ENCODE data around the gene GXYLT2. TPM values are rescaled to one million over a fixed set of nuclear protein-coding genes. Genes with fewer than 3 reads are reported as not detected.
"Not testable (repeated sequence)": the region's sequence is repeated elsewhere in the genome, so short reads cannot be mapped to it uniquely, and the experiment has no call there.

The GXYLT2 gene
- total RNA-seq, 1 experiment from 2014 or later, result 7.0 TPM

- peak in 1 of 2 experiments; percentile 4 for DNase-seq
- H3K27me3 ChIP-seq, result no peaks in the 10 kb centered on the region
Observed at GRCh38 chr3:72995337-72995736, 107.5 kb downstream of the GXYLT2 start.

GRCh38 chr3:72996121-72996472 is 108.3 kb downstream of the GXYLT2 start:
- H3K9me3 ChIP-seq (replicated peaks), result no peaks in the 10 kb centered on the region
- peak overlapping the region; percentile 99 for H3K4me3 ChIP-seq
- DNase-seq, result no peak
- peaks cover 8% of the 10 kb centered on the region; the same call in 1 of the 2 replicates for H3K4me1 ChIP-seq
- H3K36me3 ChIP-seq, result peaks cover 29% of the 10 kb centered on the region
- no peaks in the 10 kb centered on the region for H3K27me3 ChIP-seq
- peak overlapping the region; percentile 89 for H3K27ac ChIP-seq

More at GRCh38 chr3:72995337-72995736, 107.5 kb downstream of the GXYLT2 start:
- no peaks in the 10 kb centered on the region for H3K9me3 ChIP-seq (replicated peaks)
- H3K4me3 ChIP-seq, result no peak overlapping the region
- peaks cover 22% of the 10 kb centered on the region for H3K36me3 ChIP-seq
- H3K27ac ChIP-seq, result no peak overlapping the region
- H3K4me1 ChIP-seq, result peaks cover 8% of the 10 kb centered on the region; the same call in 1 of the 2 replicates

- Histone ChIP-seq H3K27me3 (no peaks in the 10 kb centered on the region), H3K4me3 (peak within 1 kb of the TSS; percentile 99), H3K9me3 (replicated peaks) (no peaks in the 10 kb centered on the region), H3K4me1 (peaks cover 8% of the 10 kb centered on the region; the same call in 1 of the 2 replicates), H3K36me3 (peaks cover 29% of the 10 kb centered on the region), H3K27ac (peak within 1 kb of the TSS; percentile 89)
- DNase-seq, result peak; percentile 80 to 86
Observed at GRCh38 chr3:72996473-72997333, 108.9 kb downstream of the GXYLT2 start, which contains the start of gene PPP4R2. Gene PPP4R2, plus strand, starts transcription at chr3:72996811. Its CDS starts 227 bp downstream, at chr3:72997038.

GRCh38 chr3:72997421-72997961 is 109.6 kb downstream of the GXYLT2 start:
- Histone ChIP-seq H3K4me1 (peaks cover 8% of the 10 kb centered on the region; the same call in 1 of the 2 replicates), H3K9me3 (replicated peaks) (no peaks in the 10 kb centered on the region), H3K27me3 (no peaks in the 10 kb centered on the region), H3K27ac (peak overlapping the region; percentile 89), H3K4me3 (peak overlapping the region; percentile 99), H3K36me3 (peaks cover 36% of the 10 kb centered on the region)
- peak; percentile 4 to 58 for DNase-seq

GRCh38 chr3:72998466-72998865 is 110.6 kb downstream of the GXYLT2 start:
- Histone ChIP-seq H3K4me3 (peak overlapping the region; percentile 99), H3K27ac (no peak overlapping the region), H3K9me3 (replicated peaks) (no peaks in the 10 kb centered on the region), H3K4me1 (peaks cover 8% of the 10 kb centered on the region; the same call in 1 of the 2 replicates), H3K36me3 (peaks cover 38% of the 10 kb centered on the region), H3K27me3 (no peaks in the 10 kb centered on the region)
- DNase-seq, result no peak

GRCh38 chr3:72999951-73000350 is 112.1 kb downstream of the GXYLT2 start:
- Histone ChIP-seq H3K27ac (no peak overlapping the region), H3K36me3 (peaks cover 42% of the 10 kb centered on the region), H3K4me1 (peaks cover 8% of the 10 kb centered on the region; the same call in 1 of the 2 replicates), H3K4me3 (no peak overlapping the region), H3K27me3 (no peaks in the 10 kb centered on the region), H3K9me3 (replicated peaks) (no peaks in the 10 kb centered on the region)
- DNase-seq, result no peak

- not testable (repeated sequence) for H3K4me3 ChIP-seq; H3K9me3 ChIP-seq (replicated peaks); H3K27me3 ChIP-seq; H3K4me1 ChIP-seq; DNase-seq; H3K27ac ChIP-seq
- H3K36me3 ChIP-seq, result peaks cover 47% of the 10 kb centered on the region
Observed at GRCh38 chr3:73003050-73003449, 115.2 kb downstream of the GXYLT2 start.

- no peak for DNase-seq
- Histone ChIP-seq H3K4me1 (no peaks in the 10 kb centered on the region), H3K27ac (no peak overlapping the region), H3K9me3 (replicated peaks) (no peaks in the 10 kb centered on the region), H3K36me3 (peaks cover 40% of the 10 kb centered on the region), H3K4me3 (no peak overlapping the region), H3K27me3 (no peaks in the 10 kb centered on the region)
Observed at GRCh38 chr3:73004316-73004715, 116.5 kb downstream of the GXYLT2 start.

- no peak for DNase-seq
- Histone ChIP-seq H3K4me1 (no peaks in the 10 kb centered on the region), H3K36me3 (peaks cover 17% of the 10 kb centered on the region; the same call in 1 of the 2 replicates), H3K4me3 (no peak overlapping the region), H3K27ac (no peak overlapping the region), H3K27me3 (no peaks in the 10 kb centered on the region), H3K9me3 (replicated peaks) (no peaks in the 10 kb centered on the region)
Observed at GRCh38 chr3:73007992-73008712, 120.3 kb downstream of the GXYLT2 start.

- Histone ChIP-seq H3K27me3 (no peaks in the 10 kb centered on the region), H3K4me3 (no peak overlapping the region), H3K27ac (no peak overlapping the region), H3K36me3 (peaks cover 15% of the 10 kb centered on the region; the same call in 1 of the 2 replicates), H3K9me3 (replicated peaks) (no peaks in the 10 kb centered on the region), H3K4me1 (no peaks in the 10 kb centered on the region)
- no peak for DNase-seq
Observed at GRCh38 chr3:73009008-73009407, 121.2 kb downstream of the GXYLT2 start.

- H3K4me1 ChIP-seq, result no peaks in the 10 kb centered on the region
- no peak for DNase-seq
- no peak overlapping the region for H3K27ac ChIP-seq
- no peaks in the 10 kb centered on the region for H3K9me3 ChIP-seq (replicated peaks)
- no peak overlapping the region for H3K4me3 ChIP-seq
- H3K27me3 ChIP-seq, result no peaks in the 10 kb centered on the region
- peaks cover 11% of the 10 kb centered on the region; the same call in 1 of the 2 replicates for H3K36me3 ChIP-seq
Observed at GRCh38 chr3:73009750-73010149, 121.9 kb downstream of the GXYLT2 start.

- no peak overlapping the region for H3K4me3 ChIP-seq
- peaks cover 11% of the 10 kb centered on the region; the same call in 1 of the 2 replicates for H3K36me3 ChIP-seq
- no peak overlapping the region for H3K27ac ChIP-seq
- DNase-seq, result no peak
- H3K27me3 ChIP-seq, result no peaks in the 10 kb centered on the region
- H3K4me1 ChIP-seq, result no peaks in the 10 kb centered on the region
- H3K9me3 ChIP-seq (replicated peaks), result no peaks in the 10 kb centered on the region
Observed at GRCh38 chr3:73010158-73010557, 122.3 kb downstream of the GXYLT2 start.

- no peak overlapping the region for H3K4me3 ChIP-seq
- no peaks in the 10 kb centered on the region for H3K9me3 ChIP-seq (replicated peaks)
- no peak overlapping the region for H3K27ac ChIP-seq
- no peaks in the 10 kb centered on the region for H3K27me3 ChIP-seq
- no peaks in the 10 kb centered on the region for H3K4me1 ChIP-seq
- DNase-seq, result no peak
- H3K36me3 ChIP-seq, result no peaks in the 10 kb centered on the region; the same call in none of the 2 replicates
Observed at GRCh38 chr3:73018298-73018697, 130.5 kb downstream of the GXYLT2 start.

- no peaks in the 10 kb centered on the region for H3K27me3 ChIP-seq
- no peak overlapping the region for H3K27ac ChIP-seq
- H3K36me3 ChIP-seq, result no peaks in the 10 kb centered on the region; the same call in none of the 2 replicates
- H3K4me1 ChIP-seq, result no peaks in the 10 kb centered on the region
- H3K4me3 ChIP-seq, result no peak overlapping the region
- no peaks in the 10 kb centered on the region for H3K9me3 ChIP-seq (replicated peaks)
- DNase-seq, result no peak
Observed at GRCh38 chr3:73018790-73019441, 131.1 kb downstream of the GXYLT2 start.

Measured in SJCRH30 (cell line).